Stimulated activated CD8-positive, alpha-beta memory T cell treated with anti-CD3 and anti-CD28 coated beads, Interleukin-4, amount 100 ng/mL, for 48 hours (primary cell): ENCODE data around the gene THTPA.

Source experiments
- DNase-seq: peaks from one replicate; pipeline ENCODE4 v3.0.0-alpha.2; 2020

The THTPA gene, protein sequence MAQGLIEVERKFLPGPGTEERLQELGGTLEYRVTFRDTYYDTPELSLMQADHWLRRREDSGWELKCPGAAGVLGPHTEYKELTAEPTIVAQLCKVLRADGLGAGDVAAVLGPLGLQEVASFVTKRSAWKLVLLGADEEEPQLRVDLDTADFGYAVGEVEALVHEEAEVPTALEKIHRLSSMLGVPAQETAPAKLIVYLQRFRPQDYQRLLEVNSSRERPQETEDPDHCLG

DNA sequence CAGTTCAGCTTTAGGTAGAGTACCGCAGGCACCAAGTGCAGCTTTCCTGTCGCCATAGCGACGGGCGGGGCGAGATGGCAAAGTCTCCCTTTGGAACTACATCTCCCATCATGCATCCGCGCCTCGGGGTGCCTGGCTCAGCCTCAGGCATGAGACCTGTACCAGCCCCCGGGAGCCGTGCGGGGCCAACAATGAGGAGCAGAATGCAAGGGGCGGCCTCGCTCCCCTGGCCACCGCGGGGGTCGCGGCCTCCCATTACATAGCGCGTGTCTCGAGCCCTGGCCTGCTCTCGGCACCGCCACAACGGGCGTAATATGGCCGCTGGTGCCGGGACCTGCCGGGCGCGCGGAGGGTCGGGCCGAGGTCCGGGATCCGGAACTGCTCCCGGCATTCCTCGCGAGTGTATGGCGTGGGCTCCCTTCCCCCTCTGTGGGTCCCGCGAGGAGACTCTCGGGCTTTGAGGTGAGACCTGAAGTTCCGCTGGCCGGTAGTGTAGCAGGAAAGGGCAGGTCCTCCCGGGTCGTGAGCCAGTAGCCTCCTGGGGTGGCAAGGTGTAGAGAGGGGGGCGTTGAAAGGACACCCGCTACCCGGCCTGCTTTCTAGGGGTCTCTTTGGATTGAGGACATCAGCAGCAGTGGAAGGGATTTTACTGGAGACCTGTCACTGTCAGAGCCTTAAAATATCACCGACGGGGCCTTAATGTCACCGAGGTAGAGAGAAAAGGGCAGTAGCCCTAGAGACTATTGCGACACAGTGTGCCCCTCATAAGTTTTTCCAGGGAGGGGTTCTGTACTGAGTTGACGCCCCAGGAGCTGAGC lies at the start of gene THTPA:
THTPA (plus strand) TSS at position 390 of the 818 bp plus-strand sequence. CDS start 487 bp downstream, outside the sequence.
- peak; percentile 94 for DNase-seq

DNA sequence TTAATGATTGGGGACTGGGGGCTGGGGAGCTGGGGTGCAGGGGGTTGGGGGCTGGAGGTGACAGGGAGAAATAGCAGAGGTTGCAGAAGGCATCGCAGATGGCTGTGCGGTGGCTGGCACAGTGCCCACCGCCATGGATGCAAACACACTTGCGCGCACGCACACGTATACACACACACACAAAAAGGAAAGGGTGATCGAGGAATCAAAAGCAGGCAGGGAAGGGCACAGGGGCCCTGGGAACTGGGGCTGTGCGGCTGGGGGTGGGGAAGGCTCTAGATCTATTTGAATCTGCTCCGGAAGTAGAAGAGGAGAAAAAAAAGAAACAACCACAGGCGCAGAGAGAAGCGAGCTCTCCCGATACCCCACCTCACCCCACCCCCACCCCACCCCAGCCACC lies 43.9 kb upstream of the THTPA start:
- no peak for DNase-seq

DNA sequence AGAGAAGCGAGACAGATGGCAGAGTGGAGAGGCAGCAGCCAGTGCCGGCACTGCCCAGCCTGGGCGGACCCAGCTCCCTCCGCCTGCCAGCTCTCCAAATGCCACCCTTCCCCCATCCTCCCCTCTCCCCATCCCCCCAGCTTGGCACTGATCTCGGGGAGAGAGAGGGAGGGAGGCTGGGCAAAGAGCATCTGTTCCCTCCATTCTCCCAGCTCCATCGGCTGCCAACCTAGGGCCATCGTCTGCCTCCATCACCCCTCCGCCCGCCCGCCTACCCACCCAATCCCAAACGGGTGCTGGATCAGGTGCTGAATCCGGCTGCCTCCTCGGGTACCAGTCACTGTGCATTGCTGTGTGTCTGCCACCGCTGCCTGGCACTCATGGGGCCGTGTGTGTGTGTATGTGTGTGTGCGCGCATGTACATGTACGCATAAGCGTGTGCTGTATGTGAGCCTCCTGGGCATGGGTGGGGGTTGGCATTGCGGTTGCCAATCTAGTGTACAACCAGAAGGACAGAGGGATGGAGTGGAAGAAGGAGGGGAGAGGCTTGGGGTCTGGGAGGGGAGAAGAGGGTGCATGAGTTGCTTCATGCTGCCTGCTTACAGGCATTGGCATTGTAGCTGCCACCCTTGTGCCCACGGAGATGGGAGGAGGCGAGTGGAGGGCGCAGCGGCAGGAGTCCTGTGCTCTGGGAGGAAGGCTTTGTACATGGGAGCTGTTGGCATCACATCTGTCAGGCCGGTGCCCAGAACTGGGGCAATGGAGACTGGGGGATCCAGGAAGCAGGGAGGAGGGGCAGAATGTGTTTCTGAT lies 42.9 kb upstream of the THTPA start:
- DNase-seq: no peak

- no peak for DNase-seq
Measured at GRCh38 chr14:23513818-23514643, 42.0 kb upstream of the THTPA start.

GRCh38 chr14:23514644-23514957 lies 41.5 kb upstream of the THTPA start:
- no peak for DNase-seq

- no peak for DNase-seq
Measured at GRCh38 chr14:23517650-23518326, 38.3 kb upstream of the THTPA start.

DNA sequence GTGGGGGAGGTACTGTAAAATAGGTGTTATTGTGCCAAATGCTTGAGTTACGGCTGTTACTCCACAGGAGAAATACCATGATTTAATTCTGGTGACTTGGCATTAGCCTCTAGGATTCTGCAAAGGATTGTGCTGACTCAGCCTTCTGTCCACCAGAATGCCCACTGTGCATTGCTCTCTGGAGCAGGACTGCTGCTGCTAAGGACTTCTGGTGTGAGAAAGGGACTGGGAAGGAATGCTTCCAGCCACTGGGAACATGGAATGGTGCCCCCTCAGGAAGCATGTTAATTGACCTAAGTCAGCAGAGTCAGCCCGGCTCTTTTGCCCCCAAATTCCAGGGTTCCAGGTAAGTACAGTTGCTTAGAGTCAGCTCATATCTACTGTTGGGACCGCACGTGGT lies 37.4 kb upstream of the THTPA start:
- DNase-seq: no peak

GRCh38 chr14:23520899-23521533 lies 35.1 kb upstream of the THTPA start:
- no peak for DNase-seq

- DNase-seq: no peak
Measured at GRCh38 chr14:23521785-23522640, 34.1 kb upstream of the THTPA start.

- no peak for DNase-seq
Measured at GRCh38 chr14:23522643-23523198, 33.4 kb upstream of the THTPA start.

- DNase-seq: no peak
Measured at GRCh38 chr14:23523229-23524016, 32.6 kb upstream of the THTPA start.

- no peak for DNase-seq
Measured at GRCh38 chr14:23524954-23525353, 31.1 kb upstream of the THTPA start.

DNA sequence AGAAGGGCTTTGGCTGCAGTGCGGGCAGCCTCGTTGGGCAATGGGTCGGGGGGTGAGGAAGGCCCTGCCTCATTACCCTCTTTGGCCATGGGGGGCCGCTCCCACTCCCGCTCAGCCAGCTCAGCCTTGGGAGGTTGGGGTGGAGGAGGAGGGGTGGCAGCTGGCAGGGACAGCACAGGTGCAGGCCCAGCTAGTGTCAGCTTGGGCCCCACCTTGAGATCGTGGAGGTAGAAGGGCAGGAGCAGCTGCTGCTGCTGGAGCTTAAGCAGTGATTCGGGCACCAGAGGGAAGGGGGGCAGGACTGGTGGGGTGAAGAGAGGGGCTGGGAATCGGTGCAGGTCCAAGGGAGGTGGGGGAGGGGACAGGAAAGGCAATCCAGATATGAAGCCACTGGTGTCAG lies 30.5 kb upstream of the THTPA start:
- DNase-seq: no peak

DNA sequence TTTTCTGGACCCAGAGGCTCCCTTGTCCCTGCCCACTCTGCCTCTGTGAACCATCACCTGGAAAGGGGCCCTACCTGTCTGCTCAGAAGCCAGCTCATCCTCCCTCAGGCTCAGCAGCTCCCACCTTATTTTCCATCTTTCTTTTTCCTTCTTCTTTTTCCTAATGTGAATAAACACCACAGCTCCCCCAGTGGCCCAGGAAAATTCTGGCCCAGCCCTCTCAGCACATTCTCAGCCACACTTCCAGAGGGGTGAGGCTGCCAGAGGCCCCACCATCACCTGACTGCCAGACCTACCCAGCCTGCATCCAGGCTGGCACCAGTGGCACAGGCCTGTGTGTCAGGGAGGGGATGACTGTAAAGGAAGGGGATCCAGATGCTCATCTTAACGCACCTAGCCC lies 27.5 kb upstream of the THTPA start:
- DNase-seq: no peak

- DNase-seq: no peak
Measured at GRCh38 chr14:23529016-23529415, 27.1 kb upstream of the THTPA start.

DNA sequence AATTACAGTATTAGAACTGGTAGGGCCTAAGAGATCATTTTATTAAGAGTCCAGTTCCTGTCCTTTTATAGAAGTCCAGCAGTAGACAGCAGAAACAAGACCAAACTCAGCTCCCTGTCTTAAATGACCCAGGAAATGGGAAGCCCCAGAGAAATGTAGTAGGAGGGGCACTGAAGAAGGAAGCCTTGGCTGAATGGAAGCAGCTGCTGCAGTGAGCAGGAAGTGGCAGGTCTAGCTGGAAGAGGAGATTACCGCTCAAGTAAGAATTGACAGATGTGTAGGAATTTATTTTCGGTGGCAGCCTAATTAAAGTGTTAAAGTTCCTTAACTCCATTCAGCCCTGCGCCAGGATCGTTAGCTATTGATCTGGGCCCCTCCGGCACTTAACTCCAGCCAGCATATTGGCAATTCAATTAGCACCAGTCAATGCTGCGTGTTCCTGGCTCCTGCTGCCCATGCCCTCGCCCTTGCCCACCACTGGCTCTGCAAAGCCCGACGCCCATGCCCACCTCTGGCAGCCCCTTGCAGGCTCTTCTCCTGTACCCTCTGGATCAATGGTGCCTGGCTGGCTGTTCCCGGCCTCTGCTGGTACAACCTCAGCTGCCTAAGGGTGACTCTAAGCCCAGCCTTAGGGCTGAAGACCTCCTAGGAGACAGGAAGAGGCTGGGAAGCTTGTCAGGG lies 25.6 kb upstream of the THTPA start:
- DNase-seq: no peak

DNA sequence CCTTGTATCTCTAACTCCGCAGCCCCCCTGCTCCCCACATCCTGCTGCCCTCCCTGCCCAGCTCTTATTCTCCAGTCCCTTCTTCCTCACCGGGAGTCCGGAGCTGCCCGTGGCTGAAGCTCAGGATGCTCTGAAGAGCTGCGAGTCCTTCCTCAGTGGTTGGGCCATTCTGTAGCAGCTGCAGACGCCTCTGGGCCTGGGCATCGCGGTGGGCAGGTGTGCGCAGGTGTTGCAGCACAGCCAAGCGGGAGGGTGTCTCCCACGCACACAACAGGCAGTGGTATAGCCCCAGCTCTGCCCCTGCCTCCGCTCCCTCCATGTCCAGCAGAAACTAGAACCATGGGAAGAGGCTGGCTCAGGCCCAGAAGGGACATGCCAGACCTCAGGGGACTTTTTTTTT lies 24.7 kb upstream of the THTPA start:
- no peak for DNase-seq

GRCh38 chr14:23532658-23533057 lies 23.4 kb upstream of the THTPA start:
- no peak for DNase-seq
